Endothelial cell of umbilical vein (primary cell): ENCODE data around the gene THY1. TPM values are rescaled to one million over a fixed set of nuclear protein-coding genes. Genes with fewer than 3 reads are reported as not detected.

ENCODE experiments used
- BruUV-seq: library from RNA; stranded (reverse); fragments of 400-500 nt; replicated peaks from 2 replicates; lab custom pipeline; 2021; lab: Mats Ljungman, UMichigan
- CTCF ChIA-PET: fragments of 300-600, 350-600 bp; sonication (Branson Sonifier 250); formaldehyde crosslinking; loops from one replicate; lab custom pipeline; 2021; ENCODE audit warnings: antibody characterized with exemption, inconsistent platforms; lab: Charles Lee
- POLR2A ChIA-PET: fragments of 300-600, 350-600 bp; sonication (Branson Sonifier 250); formaldehyde crosslinking; loops from one replicate; lab custom pipeline; 2021; ENCODE audit warnings: antibody characterized with exemption, inconsistent platforms; lab: Charles Lee
- DNase-seq: peaks from one replicate; pipeline ENCODE4 v3.0.0-alpha.2; 2011; ENCODE audit warnings: low read depth, low spot score
- FAIRE-seq: peaks from 2 replicates; lab custom pipeline; 2011; peaks lifted over from hg19 to GRCh38; lab: Jason Lieb, UNC
- H2AFZ ChIP-seq: 2 replicates; pipeline ENCODE4 v1.6.0; 2012; ENCODE audit warnings: low read depth, low read length, control low read depth, inconsistent platforms
- H3K27ac ChIP-seq: 2 replicates; pipeline ENCODE4 v1.5.1; 2011; ENCODE audit warnings: low read depth, mild to moderate bottlenecking, control low read depth, low read length, moderate library complexity; ENCODE audit not compliant: insufficient read depth
- H3K27me3 ChIP-seq, 2 experiments: 2 replicates each; pipeline versions ENCODE4 v1.6.0 to v1.6.1; 2011; ENCODE audit warnings: low read length in 2 of 2, mixed read lengths in 1 of 2; ENCODE audit not compliant: control insufficient read depth in 2 of 2, insufficient read depth in 2 of 2
- H3K36me3 ChIP-seq, 2 experiments: 2 replicates in 1 of 2; 3 replicates in 1 of 2; pipeline ENCODE4 v1.5.1; 2011; ENCODE audit warnings: low read length in 2 of 2, mild to moderate bottlenecking in 1 of 2, moderate library complexity in 1 of 2; ENCODE audit not compliant: control insufficient read depth in 2 of 2, insufficient read depth in 2 of 2; ENCODE audit errors: extremely low read depth in 1 of 2
- H3K4me1 ChIP-seq: 3 replicates; pipeline ENCODE4 v1.5.1; 2011; ENCODE audit warnings: mild to moderate bottlenecking, low read length; ENCODE audit not compliant: control insufficient read depth, insufficient read depth; ENCODE audit errors: extremely low read depth
- H3K4me2 ChIP-seq: 2 replicates; pipeline ENCODE4 v1.6.1; 2011; ENCODE audit warnings: low read length, control low read depth, mixed read lengths; ENCODE audit not compliant: insufficient read depth
- H3K4me3 ChIP-seq, 3 experiments: fragments of 200-600 bp in 1 of 3; sonication (generic), shearing (Covaris generic) in 1 of 3; replicated peaks in 1 of 3; 2 replicates each; pipeline ENCODE4 v1.5.1; 2011 to 2016; ENCODE audit warnings: control low read depth in 3 of 3, low read length in 3 of 3, mild to moderate bottlenecking in 2 of 3, inconsistent platforms in 1 of 3, low read depth in 1 of 3, moderate library complexity in 1 of 3; ENCODE audit not compliant: insufficient read depth in 1 of 3
- H3K79me2 ChIP-seq: 2 replicates; pipeline ENCODE4 v1.6.0; 2012; ENCODE audit warnings: low read length, inconsistent platforms; ENCODE audit not compliant: control insufficient read depth, insufficient read depth
- H3K9ac ChIP-seq: replicated peaks from 2 replicates; pipeline ENCODE3; 2011; ENCODE audit warnings: low read length, control low read depth; ENCODE audit not compliant: insufficient read depth; ENCODE audit errors: extremely low read depth
- H3K9me1 ChIP-seq: replicated peaks from 3 replicates; pipeline ENCODE4 v1.6.0; 2011; ENCODE audit warnings: mild to moderate bottlenecking, low read length; ENCODE audit not compliant: control insufficient read depth, insufficient read depth; ENCODE audit errors: extremely low read depth
- H3K9me3 ChIP-seq: replicated peaks from 2 replicates; pipeline ENCODE4 v1.5.1; 2012; ENCODE audit warnings: low read length, inconsistent platforms; ENCODE audit not compliant: control insufficient read depth, insufficient read depth
- H4K20me1 ChIP-seq: replicated peaks from 2 replicates; pipeline ENCODE3; 2011; ENCODE audit warnings: mild to moderate bottlenecking, low read length; ENCODE audit not compliant: control insufficient read depth, insufficient read depth; ENCODE audit errors: extremely low read depth
- EZH2 ChIP-seq: IDR thresholded peaks from 2 replicates; pipeline ENCODE4 v1.6.1; 2012; ENCODE audit warnings: borderline replicate concordance, low read depth, mild to moderate bottlenecking, moderate library complexity, low read length, inconsistent platforms; ENCODE audit not compliant: severe bottlenecking
- FOS ChIP-seq: IDR thresholded peaks from 2 replicates; pipeline ENCODE4 v1.6.1; 2011; ENCODE audit warnings: mild to moderate bottlenecking, low read length, moderate library complexity, borderline replicate concordance; ENCODE audit not compliant: insufficient read depth
- GATA2 ChIP-seq: IDR thresholded peaks from 2 replicates; pipeline ENCODE4 v1.7.0; 2011; ENCODE audit warnings: low read depth, mild to moderate bottlenecking, moderate library complexity, mixed read lengths, low read length; ENCODE audit not compliant: insufficient read length, insufficient read depth
- JUN ChIP-seq: IDR thresholded peaks from 2 replicates; pipeline ENCODE4 v1.6.1; 2011; ENCODE audit warnings: borderline replicate concordance, low read depth; ENCODE audit not compliant: insufficient read length, insufficient read depth
- MYC ChIP-seq: IDR thresholded peaks from one replicate; pipeline ENCODE4 v1.6.1; 2011; ENCODE audit warnings: mild to moderate bottlenecking, low read depth, low read length
- POLR2A ChIP-seq: IDR thresholded peaks from 2 replicates; pipeline ENCODE4 v1.6.1; 2012; ENCODE audit warnings: low read depth, mild to moderate bottlenecking, control low read depth, low read length
- POLR2AphosphoS5 ChIP-seq: IDR thresholded peaks from 2 replicates; pipeline ENCODE4 v1.6.1; 2012; ENCODE audit warnings: low read depth, mild to moderate bottlenecking, control low read depth, low read length, moderate library complexity; ENCODE audit not compliant: insufficient read depth
- dilution Hi-C: fragments of 300-500 bp; cut with MboI; formaldehyde crosslinking; loops from one replicate; pipeline ENCODE4 v1.15.0; 2019; ENCODE audit warnings: low sequenced_read_pairs; ENCODE audit not compliant: extremely low pct_ligation_motif_present
- intact Hi-C: fragments of 100-400 bp; cut with micrococcal nuclease; formaldehyde crosslinking; loops from one replicate; pipeline ENCODE4 v1.10.0; 2022
- polyA plus RNA-seq, 4 experiments: library from polyadenylated mRNA; depleted of rRNA in 3 of 4; stranded (reverse) in 3 of 4; unstranded in 1 of 4; fragments of >200 nt; gene quantifications; 2 replicates each; pipeline versions ENCODE4 v1.2.1 to v1.2.3, GENCODE V29; 2011 to 2012; ENCODE audit warnings: missing spikeins in 1 of 4
- small RNA-seq: library from RNA; depleted of rRNA; stranded (forward); fragments of <200 nt; gene quantifications from one replicate; pipeline ENCODE3, GENCODE V24; 2012; ENCODE audit warnings: low replicate concordance, low read depth; ENCODE audit not compliant: insufficient read depth, insufficient read length
- total RNA-seq: library from RNA; stranded (reverse); gene quantifications from 2 replicates; pipeline ENCODE4 v1.2.3, GENCODE V29; 2021
- TF ChIP-seq, protein P1 (sequence below), 2 donors: IDR thresholded peaks; 1 replicate in 1 of 2; 2 replicates in 1 of 2; pipeline ENCODE4 v1.5.1; 2011; ENCODE audit warnings: low read length in 2 of 2, mild to moderate bottlenecking in 2 of 2, moderate library complexity in 2 of 2, control low read depth in 1 of 2, inconsistent platforms in 1 of 2, low read depth in 1 of 2; ENCODE audit not compliant: insufficient read depth in 1 of 2; ENCODE audit errors: extremely low read depth in 1 of 2
- TF ChIP-seq, protein P2 (sequence below): IDR thresholded peaks from 2 replicates; pipeline ENCODE4 v1.6.1; 2011; ENCODE audit not compliant: insufficient read depth, insufficient read length

THY1 gene
- total and polyA plus RNA-seq, 2 donors (not counting 3 experiments of a cell fraction or from before 2014, with no cell fraction given) = 0.75 to 1.4 TPM

DNA sequence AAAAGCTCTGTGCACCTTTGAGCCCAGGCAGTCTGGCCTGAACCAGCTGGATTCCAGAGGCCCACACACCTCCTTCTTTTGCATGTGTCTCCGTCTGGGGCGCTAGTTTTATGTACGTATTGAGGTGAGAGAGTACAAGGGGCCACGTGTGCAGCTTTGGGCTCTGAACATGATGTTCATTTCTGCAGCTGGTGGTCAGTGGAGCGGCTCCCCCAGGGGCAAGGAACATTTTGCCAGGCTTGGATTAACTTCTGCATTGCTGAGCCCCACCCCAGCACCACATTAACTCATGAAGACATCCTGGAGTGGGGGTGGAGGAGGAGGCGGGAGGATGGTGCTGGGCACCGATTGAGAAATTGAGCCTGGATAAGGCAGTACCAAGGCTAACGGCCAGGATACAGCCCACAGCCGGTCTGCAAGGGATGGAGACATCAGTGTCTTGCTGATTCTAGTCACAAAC lies 55.3 kb downstream of the THY1 start:
- no peaks in the 10 kb centered on the region for H3K4me1 ChIP-seq
- H4K20me1 ChIP-seq = no peaks in the 10 kb centered on the region
- no peak overlapping the region for H3K27ac ChIP-seq
- no peak overlapping the region for H3K4me2 ChIP-seq
- no peaks in the 10 kb centered on the region for H3K9me3 ChIP-seq
- dilution Hi-C loops (no loop called here), intact Hi-C loops (no loop called here)
- peaks cover 9 to 17% of the 10 kb centered on the region in 2 experiments for H3K27me3 ChIP-seq
- no peak overlapping the region for H2AFZ ChIP-seq
- POLR2A ChIA-PET = no interaction called here
- DNase-seq = no peak
- FAIRE-seq = no peak
- no peaks in the 10 kb centered on the region for H3K9me1 ChIP-seq
- H3K9ac ChIP-seq = no peak overlapping the region
- no peaks in the 10 kb centered on the region for H3K36me3 ChIP-seq
- H3K4me3 ChIP-seq = no peak overlapping the region
- H3K79me2 ChIP-seq = no peaks in the 10 kb centered on the region
- BruUV-seq = no TSS peak
- TF ChIP-seq, protein P1, sequence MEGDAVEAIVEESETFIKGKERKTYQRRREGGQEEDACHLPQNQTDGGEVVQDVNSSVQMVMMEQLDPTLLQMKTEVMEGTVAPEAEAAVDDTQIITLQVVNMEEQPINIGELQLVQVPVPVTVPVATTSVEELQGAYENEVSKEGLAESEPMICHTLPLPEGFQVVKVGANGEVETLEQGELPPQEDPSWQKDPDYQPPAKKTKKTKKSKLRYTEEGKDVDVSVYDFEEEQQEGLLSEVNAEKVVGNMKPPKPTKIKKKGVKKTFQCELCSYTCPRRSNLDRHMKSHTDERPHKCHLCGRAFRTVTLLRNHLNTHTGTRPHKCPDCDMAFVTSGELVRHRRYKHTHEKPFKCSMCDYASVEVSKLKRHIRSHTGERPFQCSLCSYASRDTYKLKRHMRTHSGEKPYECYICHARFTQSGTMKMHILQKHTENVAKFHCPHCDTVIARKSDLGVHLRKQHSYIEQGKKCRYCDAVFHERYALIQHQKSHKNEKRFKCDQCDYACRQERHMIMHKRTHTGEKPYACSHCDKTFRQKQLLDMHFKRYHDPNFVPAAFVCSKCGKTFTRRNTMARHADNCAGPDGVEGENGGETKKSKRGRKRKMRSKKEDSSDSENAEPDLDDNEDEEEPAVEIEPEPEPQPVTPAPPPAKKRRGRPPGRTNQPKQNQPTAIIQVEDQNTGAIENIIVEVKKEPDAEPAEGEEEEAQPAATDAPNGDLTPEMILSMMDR (IDR thresholded peaks at IDR 0.05; ENCODE audit: extremely low read depth in 1 of 2, insufficient read depth in 1 of 2, low read depth in 1 of 2, low read length in 2 of 2) = no peak
- TF ChIP-seq POLR2A (no peak), POLR2AphosphoS5 (no peak), FOS (no peak), MYC (no peak), JUN (no peak), GATA2 (no peak), EZH2 (no peak)
- TF ChIP-seq, protein P2, sequence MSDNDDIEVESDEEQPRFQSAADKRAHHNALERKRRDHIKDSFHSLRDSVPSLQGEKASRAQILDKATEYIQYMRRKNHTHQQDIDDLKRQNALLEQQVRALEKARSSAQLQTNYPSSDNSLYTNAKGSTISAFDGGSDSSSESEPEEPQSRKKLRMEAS = no peak
- CTCF ChIA-PET = interaction anchor here (1.2 to 11.7 kb wide), 5 partner anchors 9 to 107 kb away, joined by 3 to 134 read pairs (median 11); partner anchors contain the start of genes C1QTNF5 and USP2

Small RNA genes lying within 50 kb of the gene (small RNA-seq; reads per million reads assigned to genes)
- not detected for gene AP003396.4

Other genes with a start within 250 kb of the THY1 start
- gene NHERF4, start 237.7 kb downstream of the THY1 start, total RNA-seq = not detected in 2 replicates
- gene NHERF4, start 237.7 kb downstream of the THY1 start, polyA plus RNA-seq = not detected in 2 replicates
- 40.1 and 41.5 TPM in 2 replicates for gene CBL, start 216.8 kb downstream of the THY1 start, total RNA-seq
- 12.5 and 15.5 TPM in 2 replicates for gene CBL, start 216.8 kb downstream of the THY1 start, polyA plus RNA-seq
- 1,012 and 1,027 TPM in 2 replicates for gene MCAM, start 106.0 kb downstream of the THY1 start, total RNA-seq
- gene MCAM, start 106.0 kb downstream of the THY1 start, polyA plus RNA-seq = 2,543 and 3,419 TPM in 2 replicates
- 37.9 and 40.1 TPM in 2 replicates for gene RNF26, start 88.6 kb downstream of the THY1 start, total RNA-seq
- 41.6 and 43.8 TPM in 2 replicates for gene RNF26, start 88.6 kb downstream of the THY1 start, polyA plus RNA-seq
- gene C1QTNF5, start 82.3 kb downstream of the THY1 start, total RNA-seq = 126 and 130 TPM in 2 replicates
- gene C1QTNF5, start 82.3 kb downstream of the THY1 start, polyA plus RNA-seq = 201 and 228 TPM in 2 replicates
- not detected in 2 replicates for gene MFRP, start 76.5 kb downstream of the THY1 start, total RNA-seq
- 0.03 and 0.08 TPM in 2 replicates for gene MFRP, start 76.5 kb downstream of the THY1 start, polyA plus RNA-seq
- 1.1 and 1.2 TPM in 2 replicates for gene USP2, start 41.5 kb downstream of the THY1 start, total RNA-seq
- gene USP2, start 41.5 kb downstream of the THY1 start, polyA plus RNA-seq = 0.21 and 0.22 TPM in 2 replicates